Suprapubic skin (tissue), 4 donors: Measurements from ENCODE around the gene NTM. TPM values are rescaled to one million over a fixed set of nuclear protein-coding genes. Genes with fewer than 3 reads are reported as not detected.

Experiments
- DNase-seq, 2 donors: peaks; one replicate each; pipeline ENCODE4 v3.0.0-alpha.2; 2019; ENCODE audit warnings: low spot score in 2 of 2
- H3K27ac ChIP-seq: fragments of 200-600 bp; sonication (generic); one replicate; pipeline ENCODE4 v1.5.1; 2019
- H3K27me3 ChIP-seq: fragments of 200-600 bp; sonication (generic); one replicate; pipeline ENCODE4 v1.5.1; 2019
- H3K36me3 ChIP-seq: fragments of 200-600 bp; sonication (generic); one replicate; pipeline ENCODE4 v1.5.1; 2019
- H3K4me1 ChIP-seq: fragments of 200-600 bp; sonication (generic); one replicate; pipeline ENCODE4 v1.5.1; 2019
- H3K4me3 ChIP-seq: fragments of 200-600 bp; sonication (generic); one replicate; pipeline ENCODE4 v1.5.1; 2019; ENCODE audit warnings: mild to moderate bottlenecking
- H3K9me3 ChIP-seq: fragments of 200-600 bp; sonication (generic); one replicate; pipeline ENCODE4 v1.5.1; 2019
- EP300 ChIP-seq: sonication (generic); formaldehyde crosslinking; IDR thresholded peaks from one replicate; pipeline ENCODE4 v1.6.1; 2017; ENCODE audit warnings: antibody characterized with exemption
- POLR2A ChIP-seq, 2 donors: fragments of 450-650 bp; IDR thresholded peaks; one replicate each; pipeline ENCODE4 v1.6.1; 2017; ENCODE audit warnings: antibody characterized with exemption in 2 of 2, mild to moderate bottlenecking in 2 of 2, moderate library complexity in 2 of 2
- POLR2AphosphoS5 ChIP-seq, 3 donors: sonication (generic); formaldehyde crosslinking; IDR thresholded peaks; one replicate each; pipeline ENCODE4 v1.6.1; 2017; ENCODE audit warnings: antibody characterized with exemption in 3 of 3
- WGBS: methylation state at CpG from one replicate; pipeline ENCODE4 v1.1.5; 2018; 5-methylcytosine and 5-hydroxymethylcytosine counted together
- total RNA-seq, 4 donors: library from RNA; depleted of rRNA; stranded (reverse); fragments of >200 nt; gene quantifications; one replicate each; pipeline ENCODE4 v1.1.0, GENCODE V29; 2016
- TF ChIP-seq, protein P1 (sequence below), 2 donors: fragments of 200-600 bp in 1 of 2; fragments of 450-650 bp in 1 of 2; sonication (generic) in 1 of 2; IDR thresholded peaks; one replicate each; pipeline ENCODE4 v1.5.1; 2016 to 2019; ENCODE audit warnings: antibody characterized with exemption in 2 of 2, mild to moderate bottlenecking in 1 of 2, moderate library complexity in 1 of 2

NTM gene
- total RNA-seq, 4 donors from 2014 or later: 0.19 to 19.1 (median 2.1) TPM

DNA sequence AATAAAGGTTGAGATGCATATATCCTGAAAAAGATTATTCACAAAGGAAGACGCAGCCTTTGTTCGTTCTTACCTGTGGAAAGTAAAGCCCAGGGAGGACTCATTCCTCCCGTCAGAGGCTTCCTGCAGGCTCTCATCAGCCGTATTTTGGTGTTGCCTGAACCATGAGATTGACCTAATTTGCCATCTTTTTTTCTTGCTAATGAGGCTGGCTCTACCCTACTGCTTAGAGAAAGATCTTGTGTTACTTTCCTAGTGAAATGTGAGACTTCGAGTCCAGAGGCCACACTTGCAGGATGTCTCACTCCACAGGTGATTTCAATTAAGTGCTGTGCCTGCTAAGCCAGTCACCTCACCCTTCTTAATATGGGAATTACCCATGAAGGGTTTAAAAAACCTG, 269.9 kb downstream of the NTM start:
- no peak overlapping the region for H3K4me3 ChIP-seq
- no peaks in the 10 kb centered on the region for H3K9me3 ChIP-seq
- H3K27me3 ChIP-seq: no peaks in the 10 kb centered on the region
- no peak overlapping the region for H3K27ac ChIP-seq
- TF ChIP-seq EP300 (no peak), POLR2AphosphoS5 (IDR thresholded peaks at IDR 0.05) (no peak), POLR2A (IDR thresholded peaks at IDR 0.05) (no peak)
- TF ChIP-seq, protein P1, sequence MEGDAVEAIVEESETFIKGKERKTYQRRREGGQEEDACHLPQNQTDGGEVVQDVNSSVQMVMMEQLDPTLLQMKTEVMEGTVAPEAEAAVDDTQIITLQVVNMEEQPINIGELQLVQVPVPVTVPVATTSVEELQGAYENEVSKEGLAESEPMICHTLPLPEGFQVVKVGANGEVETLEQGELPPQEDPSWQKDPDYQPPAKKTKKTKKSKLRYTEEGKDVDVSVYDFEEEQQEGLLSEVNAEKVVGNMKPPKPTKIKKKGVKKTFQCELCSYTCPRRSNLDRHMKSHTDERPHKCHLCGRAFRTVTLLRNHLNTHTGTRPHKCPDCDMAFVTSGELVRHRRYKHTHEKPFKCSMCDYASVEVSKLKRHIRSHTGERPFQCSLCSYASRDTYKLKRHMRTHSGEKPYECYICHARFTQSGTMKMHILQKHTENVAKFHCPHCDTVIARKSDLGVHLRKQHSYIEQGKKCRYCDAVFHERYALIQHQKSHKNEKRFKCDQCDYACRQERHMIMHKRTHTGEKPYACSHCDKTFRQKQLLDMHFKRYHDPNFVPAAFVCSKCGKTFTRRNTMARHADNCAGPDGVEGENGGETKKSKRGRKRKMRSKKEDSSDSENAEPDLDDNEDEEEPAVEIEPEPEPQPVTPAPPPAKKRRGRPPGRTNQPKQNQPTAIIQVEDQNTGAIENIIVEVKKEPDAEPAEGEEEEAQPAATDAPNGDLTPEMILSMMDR (IDR thresholded peaks at IDR 0.05): no peak
- H3K36me3 ChIP-seq: no peaks in the 10 kb centered on the region
- 56% methylated on average over 5 of the region's 5 CpGs for WGBS
- no peak for DNase-seq
- no peaks in the 10 kb centered on the region for H3K4me1 ChIP-seq

DNA sequence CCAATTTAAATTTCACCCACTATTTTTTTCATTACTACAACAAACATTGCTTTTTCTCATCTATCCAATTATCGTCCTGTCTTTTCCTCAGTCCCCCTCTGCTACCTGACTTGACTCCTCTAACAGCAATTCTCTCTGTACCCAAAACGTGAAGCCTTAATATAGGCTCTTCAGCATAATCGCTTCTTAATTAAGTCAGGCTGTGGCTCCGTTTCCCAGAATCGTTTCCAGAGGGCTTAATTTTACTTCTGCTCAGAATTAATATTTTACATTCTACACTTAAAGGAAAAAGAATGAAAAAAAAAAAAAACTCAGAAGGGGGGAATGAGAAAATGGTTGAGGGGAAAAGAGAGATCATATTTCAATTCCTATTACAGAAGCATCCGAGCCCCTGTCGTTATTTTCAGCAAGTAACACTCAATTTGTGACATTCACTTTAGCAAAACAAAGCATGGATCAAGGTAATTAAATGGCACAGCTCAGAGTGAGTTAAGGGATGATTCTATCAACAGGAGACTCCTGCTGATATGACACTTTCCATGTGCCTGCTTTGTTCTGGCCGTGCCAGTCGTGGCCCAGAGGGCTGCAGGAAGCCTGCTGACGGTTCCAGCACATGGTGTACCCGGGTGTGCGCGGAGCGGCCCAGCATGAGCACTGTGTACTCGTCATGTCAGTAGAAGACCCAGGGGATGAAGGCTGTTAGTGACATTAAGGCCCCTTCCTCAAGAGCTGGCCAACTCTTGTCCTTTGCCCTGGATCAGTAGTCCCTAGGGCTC, 272.5 kb downstream of the NTM start:
- 74% methylated on average over 15 of the region's 15 CpGs for WGBS

GRCh38 chr11:131644204-131644795, 273.9 kb downstream of the NTM start:
- H3K4me1 ChIP-seq: no peaks in the 10 kb centered on the region
- H3K36me3 ChIP-seq: no peaks in the 10 kb centered on the region
- no peak overlapping the region for H3K4me3 ChIP-seq
- H3K27me3 ChIP-seq: no peaks in the 10 kb centered on the region
- WGBS: 85% methylated on average over 5 of the region's 5 CpGs
- TF ChIP-seq EP300 (no peak), POLR2A (IDR thresholded peaks at IDR 0.05) (no peak), POLR2AphosphoS5 (IDR thresholded peaks at IDR 0.05) (no peak)
- TF ChIP-seq, protein P1 (IDR thresholded peaks at IDR 0.05): no peak
- no peak overlapping the region for H3K27ac ChIP-seq
- H3K9me3 ChIP-seq: no peaks in the 10 kb centered on the region
- no peak for DNase-seq

More for the DNA sequence above, 272.5 kb downstream of the NTM start:
- Histone ChIP-seq H3K27me3 (no peaks in the 10 kb centered on the region), H3K9me3 (no peaks in the 10 kb centered on the region), H3K27ac (no peak overlapping the region), H3K36me3 (no peaks in the 10 kb centered on the region), H3K4me3 (no peak overlapping the region), H3K4me1 (no peaks in the 10 kb centered on the region)
- DNase-seq: no peak
- TF ChIP-seq POLR2A (IDR thresholded peaks at IDR 0.05) (no peak), POLR2AphosphoS5 (IDR thresholded peaks at IDR 0.05) (no peak), EP300 (no peak)
- TF ChIP-seq, protein P1 (IDR thresholded peaks at IDR 0.05): no peak

DNA sequence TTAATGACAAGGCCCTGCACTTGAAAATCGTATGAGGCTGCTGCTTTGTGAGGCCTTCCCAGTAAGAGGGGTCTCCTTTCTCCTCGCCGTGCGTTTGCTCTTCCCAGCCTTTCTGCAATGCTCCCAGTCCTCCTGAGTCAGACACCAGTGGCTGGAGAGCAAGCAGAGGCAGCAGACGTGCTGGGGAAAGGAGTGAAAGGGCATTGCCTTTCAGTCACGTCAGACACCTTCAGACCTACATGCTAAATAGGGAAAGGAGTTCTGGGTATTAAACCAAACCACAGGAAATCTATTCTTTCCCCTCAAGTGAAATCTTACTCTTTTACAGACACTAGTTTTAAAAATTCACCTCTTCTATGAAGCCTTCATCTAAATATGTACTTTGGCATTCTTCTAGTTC, 274.8 kb downstream of the NTM start:
- TF ChIP-seq EP300 (no peak), POLR2AphosphoS5 (IDR thresholded peaks at IDR 0.05) (no peak), POLR2A (IDR thresholded peaks at IDR 0.05) (no peak)
- TF ChIP-seq, protein P1 (IDR thresholded peaks at IDR 0.05): no peak
- no peaks in the 10 kb centered on the region for H3K27me3 ChIP-seq
- no peaks in the 10 kb centered on the region for H3K4me1 ChIP-seq
- no peak overlapping the region for H3K4me3 ChIP-seq
- 77% methylated on average over 6 of the region's 6 CpGs for WGBS
- H3K9me3 ChIP-seq: no peaks in the 10 kb centered on the region
- H3K27ac ChIP-seq: no peak overlapping the region
- DNase-seq: no peak
- no peaks in the 10 kb centered on the region for H3K36me3 ChIP-seq

GRCh38 chr11:131649856-131650255, 279.4 kb downstream of the NTM start:
- whole genome bisulfite sequencing: 82% methylated on average over 3 of the region's 5 CpGs
- no peak for TF ChIP-seq POLR2AphosphoS5 (IDR thresholded peaks at IDR 0.05)
- TF ChIP-seq, protein P1 (IDR thresholded peaks at IDR 0.05): no peak
- TF ChIP-seq POLR2A (IDR thresholded peaks at IDR 0.05): no peak
- TF ChIP-seq EP300: no peak

More at GRCh38 chr11:131649856-131650255, 279.4 kb downstream of the NTM start:
- no peak for DNase-seq
- Histone ChIP-seq H3K4me3 (no peak overlapping the region), H3K27me3 (peaks cover 5% of the 10 kb centered on the region), H3K27ac (no peak overlapping the region), H3K36me3 (no peaks in the 10 kb centered on the region), H3K4me1 (no peaks in the 10 kb centered on the region), H3K9me3 (no peaks in the 10 kb centered on the region)
